ENCODE data around the gene OR2M4. TPM values are rescaled to one million over a fixed set of nuclear protein-coding genes. Genes with fewer than 3 reads are reported as not detected.

OR2M4 gene
- total and polyA plus RNA-seq, 2 donors (not counting 3 experiments of a cell fraction or from before 2014, with no cell fraction given) = not detected

DNA sequence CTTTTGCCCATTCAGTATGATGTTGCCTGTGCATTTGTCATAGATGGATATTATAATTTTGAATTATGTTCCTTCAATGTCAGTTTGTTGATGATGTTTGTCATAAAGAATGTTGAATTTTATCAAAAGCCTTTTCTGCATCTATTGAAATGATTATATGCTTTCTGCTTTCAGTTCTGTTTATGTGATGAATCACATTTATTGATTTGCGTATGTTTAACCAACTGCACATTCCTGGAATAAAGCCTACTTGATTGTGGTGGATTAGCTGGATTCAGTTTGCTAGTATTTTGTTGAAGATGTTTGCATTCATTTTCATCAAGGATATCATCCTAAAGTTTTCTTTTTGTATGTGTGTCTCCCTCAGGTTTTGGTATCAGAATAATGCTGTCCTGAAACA is 5.7 kb upstream of the OR2M4 start:
- Histone ChIP-seq H4K20me1 (replicated peaks; ENCODE audit: control insufficient read depth, extremely low read depth, insufficient read depth, low read length) (no peaks in the 10 kb centered on the region), H3K9me1 (replicated peaks; ENCODE audit: control insufficient read depth, extremely low read depth, insufficient read depth, low read length) (no peaks in the 10 kb centered on the region), H3K4me3 (replicated peaks in 1 of 3; ENCODE audit: insufficient read depth in 1 of 3, low read depth in 1 of 3, low read length in 3 of 3) (no peak overlapping the region), H2AFZ (ENCODE audit: low read depth, low read length) (no peak overlapping the region), H3K36me3 (ENCODE audit: control insufficient read depth in 2 of 2, extremely low read depth in 1 of 2, insufficient read depth in 2 of 2, low read length in 2 of 2) (no peaks in the 10 kb centered on the region), H3K27ac (ENCODE audit: insufficient read depth, low read depth, low read length) (no peak overlapping the region), H3K9ac (replicated peaks; ENCODE audit: extremely low read depth, insufficient read depth, low read length) (no peak overlapping the region), H3K79me2 (ENCODE audit: control insufficient read depth, insufficient read depth, low read length) (no peaks in the 10 kb centered on the region), H3K4me2 (ENCODE audit: insufficient read depth, low read length) (no peak overlapping the region), H3K27me3 (ENCODE audit: control insufficient read depth in 2 of 2, insufficient read depth in 2 of 2, low read length in 2 of 2) (no peaks in the 10 kb centered on the region), H3K9me3 (replicated peaks; ENCODE audit: control insufficient read depth, insufficient read depth, low read length) (peaks cover 9% of the 10 kb centered on the region), H3K4me1 (ENCODE audit: control insufficient read depth, extremely low read depth, insufficient read depth, low read length) (no peaks in the 10 kb centered on the region)
- FAIRE-seq (no peak), DNase-seq (ENCODE audit: low read depth, low spot score) (no peak)
- BruUV-seq (replicated peaks) = no TSS peak
- POLR2A ChIA-PET = no interaction called here
- no peak for TF ChIP-seq GATA2 (IDR thresholded peaks at IDR 0.05; ENCODE audit: insufficient read depth, insufficient read length, low read depth, low read length)
- TF ChIP-seq, protein P1, sequence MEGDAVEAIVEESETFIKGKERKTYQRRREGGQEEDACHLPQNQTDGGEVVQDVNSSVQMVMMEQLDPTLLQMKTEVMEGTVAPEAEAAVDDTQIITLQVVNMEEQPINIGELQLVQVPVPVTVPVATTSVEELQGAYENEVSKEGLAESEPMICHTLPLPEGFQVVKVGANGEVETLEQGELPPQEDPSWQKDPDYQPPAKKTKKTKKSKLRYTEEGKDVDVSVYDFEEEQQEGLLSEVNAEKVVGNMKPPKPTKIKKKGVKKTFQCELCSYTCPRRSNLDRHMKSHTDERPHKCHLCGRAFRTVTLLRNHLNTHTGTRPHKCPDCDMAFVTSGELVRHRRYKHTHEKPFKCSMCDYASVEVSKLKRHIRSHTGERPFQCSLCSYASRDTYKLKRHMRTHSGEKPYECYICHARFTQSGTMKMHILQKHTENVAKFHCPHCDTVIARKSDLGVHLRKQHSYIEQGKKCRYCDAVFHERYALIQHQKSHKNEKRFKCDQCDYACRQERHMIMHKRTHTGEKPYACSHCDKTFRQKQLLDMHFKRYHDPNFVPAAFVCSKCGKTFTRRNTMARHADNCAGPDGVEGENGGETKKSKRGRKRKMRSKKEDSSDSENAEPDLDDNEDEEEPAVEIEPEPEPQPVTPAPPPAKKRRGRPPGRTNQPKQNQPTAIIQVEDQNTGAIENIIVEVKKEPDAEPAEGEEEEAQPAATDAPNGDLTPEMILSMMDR (IDR thresholded peaks at IDR 0.05; ENCODE audit: extremely low read depth in 1 of 2, insufficient read depth in 1 of 2, low read depth in 1 of 2, low read length in 2 of 2) = no peak
- TF ChIP-seq POLR2A (IDR thresholded peaks at IDR 0.05; ENCODE audit: low read depth, low read length) = no peak
- no peak for TF ChIP-seq POLR2AphosphoS5 (IDR thresholded peaks at IDR 0.05; ENCODE audit: insufficient read depth, low read depth, low read length)
- TF ChIP-seq JUN (IDR thresholded peaks at IDR 0.05; ENCODE audit: borderline replicate concordance, insufficient read depth, insufficient read length, low read depth) = no peak
- no peak for TF ChIP-seq MYC (IDR thresholded peaks at IDR 0.05; ENCODE audit: low read depth, low read length)
- TF ChIP-seq EZH2 (IDR thresholded peaks at IDR 0.05; ENCODE audit: borderline replicate concordance, low read depth, low read length, severe bottlenecking) = no peak
- TF ChIP-seq, protein P2, sequence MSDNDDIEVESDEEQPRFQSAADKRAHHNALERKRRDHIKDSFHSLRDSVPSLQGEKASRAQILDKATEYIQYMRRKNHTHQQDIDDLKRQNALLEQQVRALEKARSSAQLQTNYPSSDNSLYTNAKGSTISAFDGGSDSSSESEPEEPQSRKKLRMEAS (IDR thresholded peaks at IDR 0.05; ENCODE audit: insufficient read depth, insufficient read length) = no peak
- no peak for TF ChIP-seq FOS (IDR thresholded peaks at IDR 0.05; ENCODE audit: borderline replicate concordance, insufficient read depth, low read length)
- dilution Hi-C loops (cut with MboI; ENCODE audit: extremely low pct_ligation_motif_present, low sequenced_read_pairs) (no loop called here), intact Hi-C loops (cut with micrococcal nuclease) (no loop called here)
- CTCF ChIA-PET = no interaction called here

All from endothelial cell of umbilical vein (primary cell).